ENCODE measurements around the gene DDX10.

The DDX10 gene

DNA sequence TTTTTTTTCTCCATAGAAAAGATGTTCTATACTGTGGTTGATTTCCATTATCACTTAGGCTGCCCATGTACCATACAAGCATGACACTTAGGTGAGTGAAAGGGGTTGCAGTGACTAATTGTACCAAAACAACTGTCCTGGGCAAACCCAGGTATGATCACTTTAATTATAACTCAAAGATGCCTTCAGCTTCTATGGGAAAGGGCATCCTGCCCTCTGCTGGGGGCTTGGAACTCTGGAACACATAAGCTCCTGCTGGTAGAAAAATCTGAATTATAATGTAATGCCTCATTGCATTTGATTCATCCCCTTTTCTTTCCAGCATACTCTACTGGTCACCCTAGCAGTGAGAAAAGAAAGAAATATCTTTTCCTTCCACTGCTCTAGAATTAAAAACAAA, 206.3 kb downstream of the DDX10 start:
- peaks cover 18% of the 10 kb centered on the region for H3K4me1 Mint-ChIP-seq
- H3K9me3 Mint-ChIP-seq, result no peaks in the 10 kb centered on the region
- no peaks in the 10 kb centered on the region for H3K36me3 Mint-ChIP-seq
- no peak overlapping the region for H3K4me3 Mint-ChIP-seq
- no peak overlapping the region for H3K27ac Mint-ChIP-seq
- DNase-seq (ENCODE audit: low spot score in 2 of 2), result no peak
- peak; percentile 69 for ATAC-seq

DNA sequence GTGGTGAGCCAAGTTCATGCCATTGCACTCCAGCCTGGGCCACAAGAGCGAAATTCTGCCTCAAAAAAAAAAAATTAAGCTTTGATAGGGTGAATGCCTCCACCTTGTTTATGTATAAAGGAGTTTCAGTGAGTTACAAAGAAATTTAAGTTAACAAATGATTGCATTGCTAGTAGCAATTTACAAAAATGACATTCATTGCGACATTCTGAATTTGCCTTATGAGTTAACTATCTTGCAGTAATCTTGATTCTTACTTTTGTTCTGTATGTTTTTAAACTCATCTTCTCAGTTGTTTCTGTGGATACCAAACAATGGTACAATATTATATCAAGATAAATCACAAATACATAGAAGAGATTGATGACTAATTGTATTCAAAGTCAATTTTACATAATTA, 207.0 kb downstream of the DDX10 start:
- H3K27ac Mint-ChIP-seq, result no peak overlapping the region
- DNase-seq (ENCODE audit: low spot score in 2 of 2) (no peak), ATAC-seq (no peak)
- peaks cover 18% of the 10 kb centered on the region for H3K4me1 Mint-ChIP-seq
- H3K36me3 Mint-ChIP-seq, result no peaks in the 10 kb centered on the region
- no peaks in the 10 kb centered on the region for H3K9me3 Mint-ChIP-seq
- no peak overlapping the region for H3K4me3 Mint-ChIP-seq

DNA sequence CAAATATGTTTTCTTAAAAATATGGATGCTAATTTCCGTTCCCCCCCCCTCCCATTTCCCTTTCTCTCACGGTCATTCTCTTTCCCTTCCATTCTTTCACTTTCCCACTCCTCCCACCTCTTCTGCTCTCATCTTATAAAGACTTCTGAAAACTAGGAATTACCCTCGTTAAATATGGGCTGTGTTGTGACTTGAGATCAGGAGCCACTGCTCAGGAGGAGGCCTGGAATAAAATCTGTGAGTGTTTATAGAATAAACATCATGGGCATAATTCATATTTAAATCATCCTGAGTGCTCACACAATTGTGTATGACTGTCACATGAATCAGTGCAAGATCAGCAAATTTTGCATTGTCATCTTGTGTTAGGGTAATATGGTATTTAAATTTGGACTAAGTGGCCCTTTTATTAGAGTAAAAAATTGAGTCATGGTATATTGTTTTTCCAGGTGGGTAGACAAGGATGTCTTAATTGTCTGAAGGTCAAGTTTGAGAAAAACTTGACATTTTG, 208.0 kb downstream of the DDX10 start:
- DNase-seq (ENCODE audit: low spot score in 2 of 2) (no peak), ATAC-seq (peak; percentile 56)
- Mint-ChIP-seq H3K4me3 (no peak overlapping the region), H3K9me3 (no peaks in the 10 kb centered on the region), H3K36me3 (no peaks in the 10 kb centered on the region), H3K4me1 (peaks cover 18% of the 10 kb centered on the region), H3K27ac (no peak overlapping the region)

DNA sequence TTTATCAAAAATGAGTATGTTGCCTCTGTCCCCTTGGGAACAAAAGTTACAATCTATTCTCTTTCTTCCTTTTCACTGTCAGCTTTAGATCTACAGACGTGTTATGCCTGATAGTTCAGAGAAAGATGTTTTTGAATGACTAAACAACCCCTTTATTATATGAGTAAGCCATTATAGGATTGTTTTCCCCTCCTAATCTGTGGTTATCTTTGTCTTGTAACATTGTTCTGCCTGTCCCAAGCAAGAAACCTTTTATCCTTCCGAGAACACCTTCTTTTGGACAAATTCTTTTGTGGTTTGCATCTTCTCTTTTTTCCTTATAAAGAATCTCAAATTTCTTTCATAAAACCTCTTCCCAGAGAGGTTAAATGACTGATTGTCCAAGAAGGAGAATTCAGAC, 208.4 kb downstream of the DDX10 start:
- H3K27ac Mint-ChIP-seq, result no peak overlapping the region
- H3K9me3 Mint-ChIP-seq, result no peaks in the 10 kb centered on the region
- peaks cover 18% of the 10 kb centered on the region for H3K4me1 Mint-ChIP-seq
- no peaks in the 10 kb centered on the region for H3K36me3 Mint-ChIP-seq
- ATAC-seq (peak; percentile 64), DNase-seq (ENCODE audit: low spot score in 2 of 2) (no peak)
- no peak overlapping the region for H3K4me3 Mint-ChIP-seq

DNA sequence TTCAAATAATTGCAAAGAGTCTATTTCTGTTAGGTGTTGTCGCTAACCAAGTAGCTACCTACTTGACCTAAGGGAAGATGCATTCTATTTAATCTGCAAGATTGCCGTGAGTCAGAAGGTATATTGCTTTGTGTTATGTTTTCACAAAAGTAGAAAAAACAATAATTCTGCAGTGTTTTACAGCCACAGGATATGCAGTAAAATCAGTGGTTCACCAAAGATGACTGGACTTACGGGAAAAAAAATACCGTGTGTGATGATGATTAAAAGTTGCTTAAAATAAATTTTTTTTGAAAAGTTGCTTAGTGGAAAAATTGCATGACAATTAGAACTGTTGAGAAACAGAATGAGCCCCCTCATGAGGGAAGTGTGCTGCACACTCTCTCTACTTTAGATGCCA, 209.1 kb downstream of the DDX10 start:
- no peak for ATAC-seq
- DNase-seq (ENCODE audit: low spot score in 2 of 2), result no peak
- Mint-ChIP-seq H3K36me3 (no peaks in the 10 kb centered on the region), H3K4me1 (peaks cover 18% of the 10 kb centered on the region), H3K27ac (no peak overlapping the region), H3K9me3 (no peaks in the 10 kb centered on the region), H3K4me3 (no peak overlapping the region)

DNA sequence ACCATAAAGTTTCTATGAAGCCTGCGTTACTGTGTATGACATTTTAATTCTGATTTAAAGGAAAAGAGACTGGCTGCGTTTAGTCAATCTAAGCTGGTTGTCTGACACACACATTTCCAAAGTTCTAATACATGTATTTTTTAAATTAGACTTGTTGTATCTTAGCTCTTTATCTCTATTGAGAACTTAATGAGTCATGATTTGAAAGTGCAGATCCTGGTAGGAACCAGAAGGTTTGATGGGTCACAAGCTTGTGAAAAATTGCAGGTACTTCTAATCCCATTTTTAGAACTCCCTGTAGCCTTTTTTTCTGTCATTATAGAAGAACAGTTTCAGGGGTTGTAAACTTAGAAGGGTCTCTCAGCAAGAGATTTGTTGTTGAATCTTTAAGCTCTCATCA, 210.3 kb downstream of the DDX10 start:
- peak overlapping the region; percentile 40 for H3K27ac Mint-ChIP-seq
- DNase-seq (ENCODE audit: low spot score in 2 of 2) (no peak), ATAC-seq (no peak)
- H3K4me3 Mint-ChIP-seq, result no peak overlapping the region
- H3K36me3 Mint-ChIP-seq, result no peaks in the 10 kb centered on the region
- no peaks in the 10 kb centered on the region for H3K9me3 Mint-ChIP-seq
- H3K4me1 Mint-ChIP-seq, result peaks cover 17% of the 10 kb centered on the region

DNA sequence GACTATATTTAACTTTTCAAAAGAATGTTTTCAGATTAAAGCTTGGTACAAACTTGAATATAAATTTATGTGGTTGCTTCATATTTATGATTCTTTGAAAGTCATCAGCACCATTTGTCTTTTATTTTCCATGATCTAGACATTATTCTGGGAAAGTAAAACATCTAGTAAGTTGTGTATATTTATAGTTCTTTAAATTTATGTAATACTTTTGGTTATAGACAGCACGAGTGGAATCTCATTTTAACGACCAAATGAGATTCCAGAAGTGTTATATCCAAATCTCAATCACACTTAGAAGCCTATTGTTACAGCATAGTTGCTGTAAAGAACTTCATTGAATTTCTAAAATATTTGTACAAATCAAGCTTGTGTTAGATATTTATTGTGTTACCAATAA, 212.3 kb downstream of the DDX10 start:
- ATAC-seq, result no peak
- no peak for DNase-seq (ENCODE audit: low spot score in 2 of 2)
- no peaks in the 10 kb centered on the region for H3K36me3 Mint-ChIP-seq
- H3K4me1 Mint-ChIP-seq, result peaks cover 10% of the 10 kb centered on the region
- H3K4me3 Mint-ChIP-seq, result no peak overlapping the region
- no peak overlapping the region for H3K27ac Mint-ChIP-seq
- H3K9me3 Mint-ChIP-seq, result no peaks in the 10 kb centered on the region

DNA sequence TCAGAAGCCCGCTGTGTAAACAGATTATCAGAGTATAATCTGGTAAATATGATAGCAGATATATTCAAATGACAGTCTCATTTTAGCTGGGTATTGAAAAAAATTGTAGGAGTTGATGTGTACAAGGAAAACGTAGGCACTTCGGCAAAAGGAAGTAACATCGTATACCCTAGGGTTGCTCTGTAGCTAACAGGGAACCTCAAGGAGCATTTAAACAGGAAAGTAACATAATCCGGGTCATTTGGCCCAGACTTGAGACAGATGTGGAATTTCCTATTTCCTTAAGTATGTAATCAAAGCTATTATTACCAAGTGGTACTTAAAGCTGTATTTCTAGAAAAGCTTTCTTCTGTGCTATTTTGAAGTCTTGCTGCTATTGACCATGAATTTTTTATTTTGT, 215.6 kb downstream of the DDX10 start:
- Mint-ChIP-seq H3K36me3 (no peaks in the 10 kb centered on the region), H3K4me1 (no peaks in the 10 kb centered on the region), H3K9me3 (no peaks in the 10 kb centered on the region), H3K27ac (no peak overlapping the region), H3K4me3 (no peak overlapping the region)
- ATAC-seq (no peak), DNase-seq (ENCODE audit: low spot score in 2 of 2) (no peak)

DNA sequence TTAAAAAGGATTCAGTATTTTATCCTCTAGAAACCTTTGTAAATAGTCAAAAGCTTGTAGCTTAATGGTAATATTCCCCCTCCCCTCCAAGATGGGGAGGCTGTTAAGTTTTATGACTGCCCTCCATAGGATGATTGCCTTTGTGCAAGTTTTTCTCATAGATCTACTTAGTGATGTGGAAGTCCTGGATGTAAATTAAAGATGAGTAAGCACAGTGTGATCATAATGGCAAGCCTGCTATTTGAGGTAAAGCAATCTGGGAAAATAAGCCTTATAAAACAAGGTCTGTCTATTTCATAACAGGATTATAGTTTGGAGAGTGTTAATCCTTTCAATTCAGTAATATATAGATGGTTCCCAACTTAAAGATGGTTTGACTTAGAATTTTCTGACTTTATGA, 216.3 kb downstream of the DDX10 start:
- no peaks in the 10 kb centered on the region for H3K36me3 Mint-ChIP-seq
- H3K4me3 Mint-ChIP-seq, result no peak overlapping the region
- DNase-seq (ENCODE audit: low spot score in 2 of 2), result no peak
- ATAC-seq, result no peak
- no peak overlapping the region for H3K27ac Mint-ChIP-seq
- H3K9me3 Mint-ChIP-seq, result no peaks in the 10 kb centered on the region
- H3K4me1 Mint-ChIP-seq, result no peaks in the 10 kb centered on the region

DNA sequence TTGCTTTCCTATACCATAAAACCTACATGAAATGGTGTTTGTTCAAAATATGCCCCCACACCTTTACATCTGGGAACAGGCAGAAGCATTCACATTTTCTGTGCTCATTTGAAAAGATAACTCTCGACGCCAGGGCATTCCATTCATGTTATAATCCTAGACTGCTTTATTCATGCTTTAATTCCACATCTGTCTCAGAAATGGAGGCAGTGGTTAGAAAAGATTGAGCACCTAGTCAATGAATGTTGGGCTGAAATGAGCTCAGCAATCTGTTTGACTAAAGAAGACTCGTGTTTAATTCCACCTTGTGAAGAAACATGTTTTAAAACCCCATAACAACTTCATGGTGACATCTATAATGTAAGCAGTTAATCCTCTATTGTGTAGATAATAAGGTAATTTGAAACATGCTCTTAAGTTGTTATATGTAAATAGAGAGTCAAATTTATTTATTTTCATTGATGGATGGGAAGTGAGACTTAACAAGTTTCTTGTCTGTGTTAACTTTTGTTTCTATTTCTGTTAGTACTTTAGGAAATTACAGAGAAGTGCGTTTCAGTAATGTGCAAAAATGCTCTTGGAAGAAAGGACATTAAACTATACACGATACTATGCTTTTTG, 217.5 kb downstream of the DDX10 start:
- Mint-ChIP-seq H3K4me1 (no peaks in the 10 kb centered on the region), H3K9me3 (no peaks in the 10 kb centered on the region), H3K36me3 (no peaks in the 10 kb centered on the region), H3K27ac (no peak overlapping the region), H3K4me3 (no peak overlapping the region)
- ATAC-seq, result no peak
- no peak for DNase-seq (ENCODE audit: low spot score in 2 of 2)

DNA sequence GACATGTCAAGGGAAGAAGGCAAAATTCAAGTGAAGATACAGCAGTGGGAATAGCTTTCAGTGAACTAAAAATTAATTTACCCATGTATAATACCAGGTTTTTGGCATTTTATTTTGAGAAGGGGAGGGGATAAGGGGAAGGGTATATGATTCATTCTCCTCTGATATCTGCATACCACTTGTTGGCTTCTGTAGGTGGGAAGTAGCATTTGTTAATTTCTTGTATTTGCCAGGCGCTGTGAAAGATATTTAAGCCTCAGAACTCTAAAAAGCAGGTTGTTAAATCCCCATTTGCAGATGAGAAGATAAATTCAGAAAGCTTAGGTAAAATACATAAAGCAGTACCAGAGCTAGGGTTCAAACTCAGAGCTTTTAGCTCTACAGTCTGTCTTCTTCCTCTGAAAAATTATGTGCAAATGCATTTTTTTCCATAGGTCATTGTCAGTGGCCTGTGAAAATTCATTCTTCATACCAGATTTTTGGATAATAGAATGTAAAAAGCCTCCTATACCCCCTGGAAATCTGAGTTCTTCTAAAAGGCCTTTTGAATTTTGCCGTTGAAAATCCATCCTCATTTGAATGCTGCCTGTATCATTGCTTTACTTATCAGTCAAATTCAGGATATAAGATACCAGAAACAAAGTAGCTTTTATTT, 221.3 kb downstream of the DDX10 start:
- no peaks in the 10 kb centered on the region for H3K36me3 Mint-ChIP-seq
- no peak for ATAC-seq
- no peaks in the 10 kb centered on the region for H3K9me3 Mint-ChIP-seq
- no peak for DNase-seq (ENCODE audit: low spot score in 2 of 2)
- no peak overlapping the region for H3K27ac Mint-ChIP-seq
- H3K4me3 Mint-ChIP-seq, result no peak overlapping the region
- no peaks in the 10 kb centered on the region for H3K4me1 Mint-ChIP-seq

DNA sequence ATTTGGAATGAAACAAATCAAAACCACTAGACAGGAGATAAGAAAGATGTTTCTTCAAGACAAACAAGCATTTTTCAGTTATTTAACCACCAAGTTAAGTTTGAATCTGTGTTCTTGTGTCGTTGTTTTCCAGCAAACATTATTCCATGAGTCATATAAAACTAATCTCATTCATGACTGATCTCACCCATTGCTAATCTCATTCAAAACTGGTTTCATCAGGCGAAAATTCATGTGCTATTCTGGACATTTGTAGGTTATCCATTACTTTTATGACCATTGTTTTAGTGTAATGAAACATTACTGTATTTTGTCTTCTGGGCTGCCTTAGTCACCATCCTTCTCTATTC, 221.8 kb downstream of the DDX10 start:
- H3K36me3 Mint-ChIP-seq, result no peaks in the 10 kb centered on the region
- no peak overlapping the region for H3K27ac Mint-ChIP-seq
- DNase-seq (ENCODE audit: low spot score in 2 of 2) (no peak), ATAC-seq (no peak)
- no peaks in the 10 kb centered on the region for H3K4me1 Mint-ChIP-seq
- H3K9me3 Mint-ChIP-seq, result no peaks in the 10 kb centered on the region
- no peak overlapping the region for H3K4me3 Mint-ChIP-seq

DNA sequence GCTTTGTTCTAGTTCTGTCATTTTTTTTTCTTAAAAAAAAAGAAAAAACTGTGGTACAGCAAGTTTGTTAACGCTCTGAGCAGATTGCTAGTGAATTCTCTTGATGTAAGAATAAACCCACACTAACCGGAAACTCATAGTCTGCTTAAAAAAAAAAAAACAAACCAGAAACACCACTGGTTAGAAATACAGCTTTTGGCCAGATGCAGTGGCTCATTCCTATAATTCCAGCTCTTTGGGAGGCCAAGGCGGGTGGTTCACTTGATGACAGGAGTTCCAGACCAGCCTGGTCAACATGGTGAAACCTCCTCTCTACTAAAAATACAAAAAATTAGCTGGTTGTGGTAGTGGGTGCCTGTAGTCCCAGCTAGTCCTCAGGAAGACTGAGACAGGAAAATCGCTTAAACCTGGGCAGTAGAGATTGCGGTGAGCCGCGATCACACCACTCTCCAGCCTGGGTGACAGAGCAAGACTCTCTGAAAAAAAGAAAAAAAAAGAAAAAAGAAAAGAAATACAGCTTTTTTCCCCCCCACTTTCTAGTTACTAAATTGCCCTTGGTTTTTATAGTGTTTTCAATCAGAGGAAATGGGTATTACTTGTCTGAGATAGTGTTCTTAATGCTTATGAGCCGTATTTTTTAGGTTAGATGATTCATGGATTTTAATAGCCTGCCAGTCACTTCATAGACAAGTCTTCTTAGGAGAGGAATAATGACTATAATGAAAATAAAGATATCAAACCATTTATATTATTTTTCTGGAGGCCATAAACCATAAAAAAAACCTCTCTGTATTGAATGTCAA, 222.8 kb downstream of the DDX10 start:
- peak; percentile 13 for ATAC-seq
- H3K4me3 Mint-ChIP-seq, result no peak overlapping the region
- H3K36me3 Mint-ChIP-seq, result no peaks in the 10 kb centered on the region
- no peaks in the 10 kb centered on the region for H3K9me3 Mint-ChIP-seq
- DNase-seq (ENCODE audit: low spot score in 2 of 2), result no peak
- no peak overlapping the region for H3K27ac Mint-ChIP-seq
- H3K4me1 Mint-ChIP-seq, result no peaks in the 10 kb centered on the region

DNA sequence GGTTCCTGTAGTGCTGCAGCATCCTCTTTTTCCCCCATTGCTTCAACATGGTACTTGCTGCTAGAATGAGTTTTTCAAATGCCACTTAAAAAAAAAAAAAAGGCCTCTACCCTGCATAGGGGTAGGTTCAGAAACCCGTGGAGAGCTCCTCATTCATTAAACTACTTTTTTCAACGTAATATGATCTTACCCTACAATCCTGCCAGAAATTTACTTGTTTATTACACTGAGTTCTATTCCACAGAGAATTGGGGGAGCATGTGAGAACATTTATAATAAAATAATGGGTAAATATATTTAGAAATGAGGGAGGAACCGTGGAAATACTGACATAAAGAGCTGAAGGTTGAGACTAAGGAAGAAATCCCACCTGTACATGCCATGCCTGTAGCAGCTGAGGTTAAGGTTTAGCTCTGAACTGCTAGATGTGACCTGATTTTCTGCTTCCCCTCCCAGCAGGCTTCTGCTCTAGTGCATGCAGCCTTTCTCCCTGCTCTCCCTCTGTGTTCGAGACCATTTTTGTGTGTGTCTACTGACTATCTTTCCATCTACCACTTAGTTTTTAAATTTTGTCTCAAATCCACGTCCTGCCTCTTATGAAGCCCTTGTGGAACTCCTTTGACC, 225.7 kb downstream of the DDX10 start:
- no peak overlapping the region for H3K4me3 Mint-ChIP-seq
- no peaks in the 10 kb centered on the region for H3K36me3 Mint-ChIP-seq
- no peak overlapping the region for H3K27ac Mint-ChIP-seq
- no peaks in the 10 kb centered on the region for H3K9me3 Mint-ChIP-seq
- ATAC-seq (no peak), DNase-seq (ENCODE audit: low spot score in 2 of 2) (no peak)
- no peaks in the 10 kb centered on the region for H3K4me1 Mint-ChIP-seq

DNA sequence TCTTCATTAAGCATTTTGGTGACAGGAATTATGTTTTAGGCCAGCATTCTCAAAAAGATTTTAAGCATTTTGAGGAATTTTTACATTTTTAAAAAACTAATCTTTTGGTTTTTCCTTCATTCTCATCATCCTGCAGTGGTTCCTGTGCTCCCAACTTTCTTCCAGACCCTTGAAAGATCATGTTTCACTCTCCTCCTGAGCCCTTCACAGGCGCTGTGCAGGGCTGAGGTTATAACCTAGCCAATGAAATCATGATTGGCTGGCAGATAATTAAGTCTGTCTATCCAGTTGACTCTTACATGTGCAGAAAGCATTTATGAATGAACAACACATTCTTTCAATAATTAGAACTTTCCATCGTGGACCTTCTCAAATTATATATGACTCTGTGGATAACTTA, 226.3 kb downstream of the DDX10 start:
- Mint-ChIP-seq H3K4me3 (no peak overlapping the region), H3K9me3 (no peaks in the 10 kb centered on the region), H3K27ac (no peak overlapping the region), H3K4me1 (no peaks in the 10 kb centered on the region), H3K36me3 (no peaks in the 10 kb centered on the region)
- no peak for DNase-seq (ENCODE audit: low spot score in 2 of 2)
- no peak for ATAC-seq

All from stimulated activated effector memory CD8-positive, alpha-beta T cell treated with anti-CD3 and anti-CD28 coated beads, Interleukin-12 subunit alpha, Interleukin-12 subunit beta, amount 100 ng/mL, for 72 hours (primary cell).